ENCODE results near the gene EXOC6B.

Gene EXOC6B

DNA sequence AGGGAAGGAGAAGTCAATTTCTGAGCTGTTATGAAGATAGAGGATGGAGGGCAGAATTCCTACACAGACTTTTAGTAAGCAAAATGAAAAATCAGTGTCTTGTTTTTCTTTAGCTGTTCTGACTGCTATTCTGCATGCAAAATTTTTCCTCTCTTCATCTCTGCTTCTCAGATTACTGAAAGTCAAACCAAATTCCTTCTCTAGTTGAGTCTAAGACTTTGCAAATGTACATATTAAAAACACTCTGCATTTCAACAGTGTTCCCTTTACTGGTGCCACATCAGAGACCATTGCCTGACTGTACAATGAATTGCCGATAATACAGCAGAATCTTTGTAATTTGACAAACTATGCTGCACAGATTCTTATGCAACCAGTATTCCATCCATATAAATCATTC, 198.8 kb downstream of the EXOC6B start:
- Histone ChIP-seq H3K4me1 (ENCODE audit: low read length) (peaks cover 5% of the 10 kb centered on the region), H3K4me3 (ENCODE audit: low read length) (no peak overlapping the region), H3K9me3 (ENCODE audit: insufficient read depth, low read length) (no peaks in the 10 kb centered on the region), H3K79me2 (ENCODE audit: low read length) (no peaks in the 10 kb centered on the region), H3K27me3 (ENCODE audit: low read depth, low read length) (no peaks in the 10 kb centered on the region), H2AFZ (ENCODE audit: low read depth, low read length) (no peak overlapping the region), H4K20me1 (ENCODE audit: insufficient read depth, low read length) (no peaks in the 10 kb centered on the region), H3K4me2 (ENCODE audit: low read length) (no peak overlapping the region), H3K9ac (ENCODE audit: low read length) (no peak overlapping the region), H3K27ac (ENCODE audit: low read length) (no peak overlapping the region), H3K36me3 (replicated peaks; ENCODE audit: low read depth, low read length) (no peaks in the 10 kb centered on the region)
- TF ChIP-seq EZH2phosphoT487 (IDR thresholded peaks at IDR 0.05; ENCODE audit: low read depth) (no peak), CTCF (IDR thresholded peaks at IDR 0.05; ENCODE audit: low read depth, low read length) (no peak)

DNA sequence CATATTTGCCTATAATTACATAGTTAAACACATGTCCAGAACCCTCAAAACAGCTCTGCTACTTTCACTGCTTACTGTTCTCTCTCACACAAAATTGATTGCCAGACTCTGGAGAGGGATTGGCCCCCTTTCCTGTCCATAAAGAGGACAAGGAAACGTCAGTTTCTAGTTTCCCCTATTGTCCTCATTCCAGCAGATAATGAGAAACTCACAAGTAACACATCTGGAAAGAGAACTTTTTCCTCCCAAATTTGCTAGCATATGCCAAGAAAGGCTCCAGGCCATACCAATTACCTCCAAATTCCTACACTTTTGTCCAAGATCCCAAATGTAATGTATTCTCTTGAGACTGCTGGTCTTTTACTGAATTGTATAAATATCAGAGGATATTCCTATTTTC, 200.5 kb downstream of the EXOC6B start:
- no peaks in the 10 kb centered on the region for H4K20me1 ChIP-seq (ENCODE audit: insufficient read depth, low read length)
- no peaks in the 10 kb centered on the region for H3K4me1 ChIP-seq (ENCODE audit: low read length)
- no peaks in the 10 kb centered on the region for H3K27me3 ChIP-seq (ENCODE audit: low read depth, low read length)
- no peaks in the 10 kb centered on the region for H3K36me3 ChIP-seq (replicated peaks; ENCODE audit: low read depth, low read length)
- no peak overlapping the region for H3K4me2 ChIP-seq (ENCODE audit: low read length)
- no peak overlapping the region for H2AFZ ChIP-seq (ENCODE audit: low read depth, low read length)
- no peak for TF ChIP-seq CTCF (IDR thresholded peaks at IDR 0.05; ENCODE audit: low read depth, low read length)
- TF ChIP-seq EZH2phosphoT487 (IDR thresholded peaks at IDR 0.05; ENCODE audit: low read depth), result no peak
- no peaks in the 10 kb centered on the region for H3K9me3 ChIP-seq (ENCODE audit: insufficient read depth, low read length)
- no peak overlapping the region for H3K4me3 ChIP-seq (ENCODE audit: low read length)
- no peak overlapping the region for H3K27ac ChIP-seq (ENCODE audit: low read length)
- H3K9ac ChIP-seq (ENCODE audit: low read length), result no peak overlapping the region
- H3K79me2 ChIP-seq (ENCODE audit: low read length), result no peaks in the 10 kb centered on the region

DNA sequence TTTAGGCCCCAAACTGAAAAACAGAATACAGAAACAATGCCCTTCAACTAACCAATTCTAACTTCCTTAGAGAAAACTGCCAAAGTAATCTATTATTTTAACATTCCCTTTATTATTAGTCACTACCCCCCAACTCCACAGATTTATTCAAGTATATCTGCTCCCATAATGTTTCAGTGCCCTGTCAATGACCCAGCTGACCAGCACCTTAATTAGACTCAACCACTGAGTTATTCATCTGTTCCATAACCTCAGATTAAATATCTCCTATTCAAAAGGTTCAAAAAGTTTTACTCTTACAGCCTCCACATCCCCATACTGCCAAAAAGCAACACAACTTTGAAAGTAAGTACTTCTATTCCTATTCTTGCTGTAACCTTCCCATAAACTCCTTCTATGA, 202.4 kb downstream of the EXOC6B start:
- no peaks in the 10 kb centered on the region for H3K27me3 ChIP-seq (ENCODE audit: low read depth, low read length)
- no peak overlapping the region for H3K27ac ChIP-seq (ENCODE audit: low read length)
- TF ChIP-seq EZH2phosphoT487 (IDR thresholded peaks at IDR 0.05; ENCODE audit: low read depth), result no peak
- no peak for TF ChIP-seq CTCF (IDR thresholded peaks at IDR 0.05; ENCODE audit: low read depth, low read length)
- no peak overlapping the region for H3K4me2 ChIP-seq (ENCODE audit: low read length)
- no peaks in the 10 kb centered on the region for H3K36me3 ChIP-seq (replicated peaks; ENCODE audit: low read depth, low read length)
- H3K4me1 ChIP-seq (ENCODE audit: low read length), result no peaks in the 10 kb centered on the region
- H4K20me1 ChIP-seq (ENCODE audit: insufficient read depth, low read length), result no peaks in the 10 kb centered on the region
- no peak overlapping the region for H3K9ac ChIP-seq (ENCODE audit: low read length)
- no peak overlapping the region for H2AFZ ChIP-seq (ENCODE audit: low read depth, low read length)
- H3K79me2 ChIP-seq (ENCODE audit: low read length), result no peaks in the 10 kb centered on the region
- no peak overlapping the region for H3K4me3 ChIP-seq (ENCODE audit: low read length)
- no peaks in the 10 kb centered on the region for H3K9me3 ChIP-seq (ENCODE audit: insufficient read depth, low read length)

DNA sequence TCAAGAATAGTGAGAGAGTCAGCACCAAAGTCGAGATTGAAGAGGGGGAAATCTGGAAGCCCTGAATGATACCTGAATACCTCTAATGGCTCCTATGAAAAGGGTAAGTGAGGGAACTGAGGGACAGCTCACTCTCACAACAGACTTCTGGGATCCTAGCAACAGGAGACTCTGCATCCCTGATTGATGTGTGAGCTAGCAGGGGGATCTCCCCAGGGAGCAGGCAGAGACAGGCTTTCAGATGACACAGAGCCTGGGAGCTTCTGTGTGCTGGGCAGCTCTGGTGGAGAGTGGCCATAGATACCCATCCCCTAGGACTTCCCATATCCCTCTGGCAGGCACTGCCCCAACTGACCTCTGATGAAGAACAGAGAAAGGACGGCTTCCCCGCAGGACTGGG, 206.2 kb downstream of the EXOC6B start:
- no peak overlapping the region for H3K9ac ChIP-seq (ENCODE audit: low read length)
- H3K4me2 ChIP-seq (ENCODE audit: low read length), result no peak overlapping the region
- H3K4me3 ChIP-seq (ENCODE audit: low read length), result no peak overlapping the region
- no peak for TF ChIP-seq EZH2phosphoT487 (IDR thresholded peaks at IDR 0.05; ENCODE audit: low read depth)
- TF ChIP-seq CTCF (IDR thresholded peaks at IDR 0.05; ENCODE audit: low read depth, low read length), result no peak
- no peak overlapping the region for H3K27ac ChIP-seq (ENCODE audit: low read length)
- H4K20me1 ChIP-seq (ENCODE audit: insufficient read depth, low read length), result no peaks in the 10 kb centered on the region
- H3K9me3 ChIP-seq (ENCODE audit: insufficient read depth, low read length), result no peaks in the 10 kb centered on the region
- no peaks in the 10 kb centered on the region for H3K79me2 ChIP-seq (ENCODE audit: low read length)
- H3K36me3 ChIP-seq (replicated peaks; ENCODE audit: low read depth, low read length), result no peaks in the 10 kb centered on the region
- H3K4me1 ChIP-seq (ENCODE audit: low read length), result no peaks in the 10 kb centered on the region
- H2AFZ ChIP-seq (ENCODE audit: low read depth, low read length), result no peak overlapping the region
- no peaks in the 10 kb centered on the region for H3K27me3 ChIP-seq (ENCODE audit: low read depth, low read length)
